GM19239 (cell line): Measurements from ENCODE around the gene RNF4.
"Not testable (repeated sequence)": the region's sequence is repeated elsewhere in the genome, so short reads cannot be mapped to it uniquely, and the experiment has no call there.

Experiments
- DNase-seq: peaks from one replicate; pipeline ENCODE4 v3.0.0; 2011; ENCODE audit warnings: low spot score; ENCODE audit not compliant: insufficient read length
- FAIRE-seq: peaks from 2 replicates; lab custom pipeline; 2011; peaks lifted over from hg19 to GRCh38; lab: Jason Lieb, UNC

RNF4 gene

GRCh38 chr4:2468456-2469191 lies at the start of gene RNF4:
Gene RNF4, plus strand, starts transcription at chr4:2469106. Its CDS starts 21,388 bp downstream, at chr4:2490494.
- peak; percentile 96 for DNase-seq
- peak; percentile 68 for FAIRE-seq

- DNase-seq (no peak), FAIRE-seq (no peak)
Observed at GRCh38 chr4:2419814-2420213, 49.1 kb upstream of the RNF4 start.

GRCh38 chr4:2421928-2422327 lies 47.0 kb upstream of the RNF4 start:
- no peak for FAIRE-seq
- no peak for DNase-seq

- no peak for FAIRE-seq
- no peak for DNase-seq
Observed at GRCh38 chr4:2423066-2423465, 45.8 kb upstream of the RNF4 start.

- DNase-seq (no peak), FAIRE-seq (no peak)
Observed at GRCh38 chr4:2423695-2424094, 45.2 kb upstream of the RNF4 start.

- no peak for DNase-seq
- no peak for FAIRE-seq
Observed at GRCh38 chr4:2424581-2424980, 44.3 kb upstream of the RNF4 start.

GRCh38 chr4:2425386-2426068 lies 43.4 kb upstream of the RNF4 start:
- FAIRE-seq: no peak

GRCh38 chr4:2426069-2426397 lies 42.9 kb upstream of the RNF4 start:
- DNase-seq: no peak
- no peak for FAIRE-seq

More at GRCh38 chr4:2425386-2426068, 43.4 kb upstream of the RNF4 start:
- DNase-seq: no peak

- no peak for DNase-seq
- no peak for FAIRE-seq
Observed at GRCh38 chr4:2426711-2427275, 42.1 kb upstream of the RNF4 start.

- FAIRE-seq (no peak), DNase-seq (no peak)
Observed at GRCh38 chr4:2427383-2428334, 41.2 kb upstream of the RNF4 start.

- DNase-seq: no peak
- no peak for FAIRE-seq
Observed at GRCh38 chr4:2428496-2429213, 40.3 kb upstream of the RNF4 start.

GRCh38 chr4:2429945-2430757 lies 38.8 kb upstream of the RNF4 start:
- FAIRE-seq, DNase-seq: not testable (repeated sequence)

GRCh38 chr4:2432004-2432403 lies 36.9 kb upstream of the RNF4 start:
- FAIRE-seq (no peak), DNase-seq (no peak)

- DNase-seq (no peak), FAIRE-seq (no peak)
Observed at GRCh38 chr4:2432991-2433530, 35.8 kb upstream of the RNF4 start.

- FAIRE-seq: no peak
- DNase-seq: no peak
Observed at GRCh38 chr4:2433609-2434350, 35.1 kb upstream of the RNF4 start.

- FAIRE-seq: no peak
- no peak for DNase-seq
Observed at GRCh38 chr4:2434420-2434819, 34.5 kb upstream of the RNF4 start.

- FAIRE-seq (no peak), DNase-seq (no peak)
Observed at GRCh38 chr4:2436301-2436700, 32.6 kb upstream of the RNF4 start.
